Measurements from ENCODE around the gene MOB3A.
A peak's percentile ranks its signal among the peaks of the same experiment; 100 is the strongest.

MOB3A gene

DNA sequence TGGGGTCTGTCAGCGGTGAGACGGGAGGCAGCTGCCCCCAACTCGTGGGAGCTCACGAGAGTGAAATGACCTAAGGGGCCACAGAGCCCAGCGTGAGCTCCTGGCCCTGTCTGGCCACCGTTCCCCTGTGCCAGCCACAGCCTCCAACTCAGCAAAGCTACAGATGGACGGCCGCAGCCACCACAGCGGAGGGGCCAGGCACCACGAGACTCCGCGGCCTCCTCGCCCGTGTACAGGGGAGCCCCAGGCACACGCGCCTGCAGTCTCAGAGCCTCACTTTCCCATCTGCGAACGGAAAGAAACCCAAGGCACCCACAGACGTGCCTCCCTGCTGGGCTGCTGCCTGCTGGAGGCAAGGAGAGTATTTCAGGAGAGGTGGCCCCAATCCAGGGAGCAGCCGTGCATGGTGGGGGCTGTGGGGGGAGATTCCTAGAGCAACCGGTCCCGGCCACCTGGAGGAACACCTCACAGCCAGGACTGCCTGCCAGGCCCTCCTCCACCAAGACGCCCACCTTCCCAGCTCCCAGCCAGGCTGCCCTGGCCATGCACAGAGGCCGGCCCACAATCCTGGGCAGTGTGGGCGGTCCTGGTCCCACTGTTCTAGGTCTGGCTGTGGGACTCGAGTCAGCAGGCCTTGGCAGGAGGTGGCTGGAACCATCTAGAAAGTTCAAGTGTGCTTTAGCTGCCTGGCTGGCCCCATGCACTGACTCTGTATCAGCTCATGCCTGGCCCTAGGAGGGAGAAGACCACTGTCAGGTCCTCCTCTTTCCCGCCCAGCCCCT is 47.0 kb downstream of the MOB3A start:
- peak overlapping the region; percentile 79 for H3K4me3 ChIP-seq (ENCODE audit: low read depth, low read length)
- H3K4me1 ChIP-seq (ENCODE audit: control insufficient read depth, insufficient read depth, low read length) = no peaks in the 10 kb centered on the region

DNA sequence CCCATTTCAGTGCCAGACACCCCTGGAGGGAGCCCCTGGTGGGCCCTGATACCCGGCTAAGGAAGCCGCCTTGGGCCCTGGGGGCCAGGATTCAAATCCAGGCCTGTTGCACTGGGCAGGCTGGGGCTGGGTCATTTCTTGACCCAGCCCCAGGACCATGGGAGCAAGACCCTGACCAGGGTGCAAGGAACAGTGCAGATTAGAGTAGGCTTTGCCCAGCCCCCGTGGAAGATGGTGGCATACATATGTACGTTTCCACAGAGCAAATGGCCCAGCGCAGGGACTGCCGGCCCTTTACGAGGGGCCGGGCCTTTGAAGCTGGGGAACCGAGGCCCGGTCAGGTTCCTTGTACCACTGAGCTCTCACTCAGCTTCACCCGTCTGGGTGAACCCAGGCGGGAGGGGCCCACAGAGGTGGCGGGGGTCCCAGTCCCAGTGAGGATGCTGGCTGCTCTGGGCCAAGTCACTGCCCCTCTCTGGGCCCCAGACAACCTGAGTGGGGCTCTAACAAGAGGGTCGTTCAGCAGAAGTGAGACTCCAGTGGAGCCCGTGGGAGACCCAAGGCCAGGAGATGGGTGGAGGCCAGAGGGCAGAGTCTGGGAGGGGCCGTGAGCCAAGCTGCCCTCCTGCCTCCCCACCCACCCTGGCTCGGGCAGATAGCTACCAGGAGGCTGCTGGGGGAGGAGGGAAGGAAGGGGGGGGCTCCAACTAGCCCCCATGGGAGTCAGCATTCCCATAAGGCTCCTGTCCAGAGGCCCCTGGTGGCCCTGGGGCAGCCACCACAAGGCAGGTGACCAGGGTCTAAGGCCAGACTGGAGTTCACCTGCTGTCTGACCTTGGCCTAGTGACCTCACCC is 47.8 kb downstream of the MOB3A start:
- Histone ChIP-seq H3K9me3 (ENCODE audit: control insufficient read depth, insufficient read depth, low read length) (no peaks in the 10 kb centered on the region), H3K27me3 (ENCODE audit: control insufficient read depth, insufficient read depth, low read length) (no peaks in the 10 kb centered on the region), H3K4me1 (ENCODE audit: control insufficient read depth, insufficient read depth, low read length) (no peaks in the 10 kb centered on the region), H3K4me3 (ENCODE audit: low read depth, low read length) (no peak overlapping the region), H3K9ac (ENCODE audit: low read depth, low read length) (no peak overlapping the region), H3K36me3 (ENCODE audit: control insufficient read depth, insufficient read depth, low read length) (peaks cover 42% of the 10 kb centered on the region)

More for the DNA sequence above, 47.0 kb downstream of the MOB3A start:
- H3K9me3 ChIP-seq (ENCODE audit: control insufficient read depth, insufficient read depth, low read length) = no peaks in the 10 kb centered on the region
- H3K27me3 ChIP-seq (ENCODE audit: control insufficient read depth, insufficient read depth, low read length) = no peaks in the 10 kb centered on the region
- H3K9ac ChIP-seq (ENCODE audit: low read depth, low read length) = peak overlapping the region; percentile 24
- peaks cover 37% of the 10 kb centered on the region for H3K36me3 ChIP-seq (ENCODE audit: control insufficient read depth, insufficient read depth, low read length)

DNA sequence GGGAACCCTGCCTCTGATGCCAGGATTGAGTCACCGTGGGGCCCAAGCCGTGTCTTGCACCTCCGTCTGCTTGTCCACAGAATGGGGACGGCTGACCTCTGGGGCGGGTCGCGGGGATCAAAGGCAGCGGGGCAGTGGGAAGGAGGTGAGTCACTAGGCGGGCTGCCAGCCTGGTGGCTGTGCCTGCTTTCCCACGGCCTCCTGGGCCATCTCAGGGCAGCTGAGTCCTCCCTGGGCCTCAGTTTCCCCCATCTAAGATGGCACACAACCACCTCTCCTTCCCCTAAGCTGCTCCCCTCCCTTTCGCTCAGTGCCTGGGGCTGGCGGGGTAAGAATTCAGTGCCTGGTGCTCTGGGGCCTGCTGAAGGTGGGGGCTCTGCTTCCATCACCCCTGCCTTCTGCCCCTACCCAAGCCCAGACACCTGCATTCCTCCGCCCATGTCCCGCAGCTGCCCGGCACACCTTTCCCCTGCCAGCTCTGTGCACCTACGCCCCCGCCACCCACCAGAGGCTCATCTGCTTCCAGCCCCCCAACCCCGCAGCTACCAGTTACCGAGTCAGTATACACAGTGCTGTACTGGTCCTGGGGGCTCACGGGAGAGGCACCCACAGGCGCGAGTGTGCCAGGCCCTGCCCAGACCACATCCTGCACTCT is 48.5 kb downstream of the MOB3A start:
- Histone ChIP-seq H3K4me3 (ENCODE audit: low read depth, low read length) (no peak overlapping the region), H3K9me3 (ENCODE audit: control insufficient read depth, insufficient read depth, low read length) (no peaks in the 10 kb centered on the region), H3K36me3 (ENCODE audit: control insufficient read depth, insufficient read depth, low read length) (peaks cover 48% of the 10 kb centered on the region), H3K9ac (ENCODE audit: low read depth, low read length) (no peak overlapping the region), H3K4me1 (ENCODE audit: control insufficient read depth, insufficient read depth, low read length) (peaks cover 2% of the 10 kb centered on the region), H3K27me3 (ENCODE audit: control insufficient read depth, insufficient read depth, low read length) (no peaks in the 10 kb centered on the region)

DNA sequence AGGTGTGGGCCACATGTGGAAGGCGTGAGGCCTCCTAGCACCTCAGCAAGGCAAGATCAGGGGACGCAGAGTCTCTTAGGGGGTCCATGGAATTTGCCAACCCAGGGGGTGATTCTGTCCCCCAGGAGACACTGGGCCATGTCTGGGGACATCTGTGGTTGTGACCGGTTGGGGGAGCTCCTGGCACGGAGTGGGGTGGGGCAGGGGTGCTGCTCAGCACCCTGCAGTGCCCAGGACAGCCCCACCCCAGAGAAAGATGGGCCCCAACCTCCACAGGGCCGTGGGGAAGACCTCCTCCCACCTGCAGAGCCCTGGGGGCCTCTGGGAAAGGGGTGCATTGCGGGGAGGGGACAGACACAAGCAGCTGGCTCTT is 49.1 kb downstream of the MOB3A start:
- Histone ChIP-seq H3K27me3 (ENCODE audit: control insufficient read depth, insufficient read depth, low read length) (no peaks in the 10 kb centered on the region), H3K4me1 (ENCODE audit: control insufficient read depth, insufficient read depth, low read length) (peaks cover 2% of the 10 kb centered on the region), H3K4me3 (ENCODE audit: low read depth, low read length) (no peak overlapping the region), H3K36me3 (ENCODE audit: control insufficient read depth, insufficient read depth, low read length) (peaks cover 51% of the 10 kb centered on the region), H3K9ac (ENCODE audit: low read depth, low read length) (no peak overlapping the region), H3K9me3 (ENCODE audit: control insufficient read depth, insufficient read depth, low read length) (no peaks in the 10 kb centered on the region)

DNA sequence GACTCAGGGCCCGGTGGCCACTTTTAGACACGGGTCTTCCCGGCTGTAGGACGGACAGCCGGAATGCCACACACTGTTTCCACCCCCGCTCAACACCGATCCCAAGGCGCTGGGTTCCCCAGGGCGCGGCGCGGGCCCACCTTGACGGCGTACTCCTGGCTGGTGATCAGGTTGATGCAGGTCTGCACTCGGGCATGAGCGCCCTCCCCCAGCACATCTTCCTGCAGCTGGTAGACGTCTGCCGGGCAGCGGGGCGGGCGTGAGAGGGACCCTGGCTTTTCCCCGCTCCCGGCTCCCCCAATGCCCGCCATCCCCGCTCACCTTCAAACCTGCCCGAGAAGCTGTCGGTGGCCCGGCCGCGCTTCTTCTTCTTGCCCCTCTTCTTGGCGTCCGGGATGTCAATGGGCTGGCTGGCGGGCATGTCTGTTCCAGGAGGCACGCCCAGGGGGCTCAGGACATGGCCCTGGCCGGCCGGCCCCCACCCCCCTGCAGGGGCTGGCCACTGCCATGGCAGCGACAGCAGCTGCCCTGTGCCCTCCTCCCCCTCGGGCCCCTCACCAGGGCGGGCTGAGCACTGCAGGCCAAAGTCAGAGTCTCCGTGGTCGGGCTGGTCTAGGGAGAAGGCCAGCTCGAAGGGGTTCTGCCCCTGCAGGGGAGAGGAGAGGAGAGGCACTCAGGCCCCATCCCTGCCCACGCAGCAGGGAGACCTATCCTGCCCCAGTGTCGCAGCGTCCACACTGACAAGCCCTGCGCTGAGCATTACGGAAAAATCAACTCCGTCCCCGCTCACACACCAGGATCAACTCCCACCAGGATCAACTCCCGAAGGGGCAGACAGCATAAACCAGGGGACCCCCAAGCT is 49.8 kb downstream of the MOB3A start:
- no peak overlapping the region for H3K4me3 ChIP-seq (ENCODE audit: low read depth, low read length)
- H3K27me3 ChIP-seq (ENCODE audit: control insufficient read depth, insufficient read depth, low read length) = no peaks in the 10 kb centered on the region
- peak overlapping the region; percentile 3 for H3K9ac ChIP-seq (ENCODE audit: low read depth, low read length)
- H3K4me1 ChIP-seq (ENCODE audit: control insufficient read depth, insufficient read depth, low read length) = peaks cover 2% of the 10 kb centered on the region
- no peaks in the 10 kb centered on the region for H3K9me3 ChIP-seq (ENCODE audit: control insufficient read depth, insufficient read depth, low read length)
- H3K36me3 ChIP-seq (ENCODE audit: control insufficient read depth, insufficient read depth, low read length) = peaks cover 57% of the 10 kb centered on the region

DNA sequence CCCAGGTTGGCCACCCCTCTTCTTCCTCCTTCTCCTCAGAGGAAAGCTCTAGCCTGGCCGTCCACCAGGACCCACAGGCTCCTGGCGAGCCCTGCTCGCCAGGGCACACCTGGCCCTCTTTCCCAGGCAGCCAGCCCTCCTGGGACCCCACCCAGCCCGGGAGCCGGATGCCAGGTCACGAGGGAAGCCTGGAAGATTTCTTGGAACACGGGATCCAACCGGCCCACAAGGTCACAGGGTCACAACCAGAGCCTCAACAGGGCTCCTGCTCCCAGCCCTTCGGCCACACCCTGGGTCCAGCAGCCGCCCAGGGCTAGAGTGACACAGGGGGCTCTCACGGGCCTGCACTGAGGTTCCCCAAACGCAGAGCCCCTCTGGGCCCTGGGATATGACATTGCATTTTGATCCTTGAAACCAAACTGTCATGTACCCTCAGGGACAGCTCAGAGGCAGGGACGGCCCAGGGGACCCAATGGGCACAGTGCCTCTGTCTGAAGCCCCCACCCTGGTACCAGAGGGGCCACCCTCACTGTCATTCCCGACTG is 50.6 kb downstream of the MOB3A start:
- no peak overlapping the region for H3K9ac ChIP-seq (ENCODE audit: low read depth, low read length)
- H3K27me3 ChIP-seq (ENCODE audit: control insufficient read depth, insufficient read depth, low read length) = no peaks in the 10 kb centered on the region
- H3K4me1 ChIP-seq (ENCODE audit: control insufficient read depth, insufficient read depth, low read length) = peaks cover 2% of the 10 kb centered on the region
- no peaks in the 10 kb centered on the region for H3K9me3 ChIP-seq (ENCODE audit: control insufficient read depth, insufficient read depth, low read length)
- peaks cover 64% of the 10 kb centered on the region for H3K36me3 ChIP-seq (ENCODE audit: control insufficient read depth, insufficient read depth, low read length)
- H3K4me3 ChIP-seq (ENCODE audit: low read depth, low read length) = no peak overlapping the region

DNA sequence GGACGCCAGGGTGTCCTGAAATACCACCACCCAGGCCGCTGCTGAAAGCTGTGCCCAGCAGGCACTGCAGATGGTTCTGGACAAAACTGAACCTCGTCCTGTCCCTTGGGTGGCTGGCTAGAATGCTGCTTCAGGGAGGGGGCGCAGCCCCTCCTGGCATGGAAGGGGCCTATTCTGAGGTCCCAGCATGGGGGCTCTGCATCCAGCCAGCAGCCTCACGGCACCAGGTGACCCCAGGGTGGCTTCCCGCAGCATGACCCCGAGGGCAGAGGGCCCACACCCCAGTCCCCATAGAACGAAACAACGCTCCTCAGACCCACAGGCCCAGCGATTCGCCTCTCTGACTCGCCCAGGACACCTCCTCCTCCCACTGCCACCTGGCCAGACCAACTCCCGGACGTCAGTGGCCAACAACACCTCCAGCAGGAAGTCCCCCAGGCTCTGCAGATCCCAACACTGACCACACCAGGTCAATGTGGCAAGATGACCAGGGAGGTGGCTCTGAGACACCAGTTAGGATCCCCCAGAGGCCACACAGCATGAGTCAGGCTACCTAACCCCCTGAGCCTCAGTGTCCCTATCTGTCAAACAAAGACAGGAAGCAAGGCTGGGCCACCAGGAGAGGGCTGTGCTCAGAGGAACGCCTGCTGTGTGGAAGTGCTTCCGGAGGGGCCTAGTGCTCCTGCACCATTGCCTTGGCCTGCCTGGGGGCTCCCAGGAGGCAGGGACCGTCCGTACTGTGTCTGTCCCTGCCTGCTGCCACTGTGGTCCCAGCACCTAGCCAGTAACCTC is 51.2 kb downstream of the MOB3A start:
- Histone ChIP-seq H3K4me3 (ENCODE audit: low read depth, low read length) (no peak overlapping the region), H3K9me3 (ENCODE audit: control insufficient read depth, insufficient read depth, low read length) (no peaks in the 10 kb centered on the region), H3K36me3 (ENCODE audit: control insufficient read depth, insufficient read depth, low read length) (peaks cover 70% of the 10 kb centered on the region), H3K9ac (ENCODE audit: low read depth, low read length) (no peak overlapping the region), H3K4me1 (ENCODE audit: control insufficient read depth, insufficient read depth, low read length) (peaks cover 2% of the 10 kb centered on the region), H3K27me3 (ENCODE audit: control insufficient read depth, insufficient read depth, low read length) (no peaks in the 10 kb centered on the region)

DNA sequence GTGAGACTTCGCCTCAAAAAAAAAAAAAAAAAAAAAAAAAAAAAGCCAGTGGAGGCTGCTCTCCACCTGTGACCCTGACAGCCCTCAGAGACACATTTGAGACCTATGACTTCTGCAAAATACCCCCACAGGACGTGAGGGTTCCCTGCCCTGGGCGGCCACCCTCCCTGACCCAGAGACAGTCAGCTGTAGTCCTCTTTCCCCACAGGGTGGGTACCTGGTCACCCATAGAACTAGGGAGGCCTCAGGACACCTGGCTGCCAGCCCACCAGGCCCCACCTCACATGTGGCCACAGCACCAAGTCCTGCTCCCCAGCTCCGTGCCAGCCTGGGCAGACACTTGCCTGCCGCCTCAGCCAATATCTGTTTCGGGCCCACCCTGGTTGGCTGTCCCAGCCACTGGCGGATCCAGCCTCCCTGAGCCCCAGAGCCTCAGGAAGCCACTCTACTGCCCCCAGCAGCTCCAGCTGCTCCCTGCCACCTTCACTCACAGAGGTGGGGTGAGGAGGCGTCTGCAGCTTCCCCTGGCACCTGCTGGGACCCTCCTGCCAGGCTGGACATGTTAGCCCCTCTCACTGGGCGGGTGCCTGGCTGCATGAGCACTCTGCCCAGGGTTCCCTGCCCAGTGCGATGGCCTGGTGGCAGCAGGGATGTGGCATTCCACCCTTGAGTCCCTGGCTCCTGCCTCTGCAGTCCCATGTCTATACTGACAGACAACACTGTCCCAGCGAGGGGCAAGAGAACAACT is 52.0 kb downstream of the MOB3A start:
- no peaks in the 10 kb centered on the region for H3K9me3 ChIP-seq (ENCODE audit: control insufficient read depth, insufficient read depth, low read length)
- peaks cover 72% of the 10 kb centered on the region for H3K36me3 ChIP-seq (ENCODE audit: control insufficient read depth, insufficient read depth, low read length)
- no peak overlapping the region for H3K9ac ChIP-seq (ENCODE audit: low read depth, low read length)
- H3K4me1 ChIP-seq (ENCODE audit: control insufficient read depth, insufficient read depth, low read length) = peaks cover 2% of the 10 kb centered on the region
- no peaks in the 10 kb centered on the region for H3K27me3 ChIP-seq (ENCODE audit: control insufficient read depth, insufficient read depth, low read length)
- no peak overlapping the region for H3K4me3 ChIP-seq (ENCODE audit: low read depth, low read length)

DNA sequence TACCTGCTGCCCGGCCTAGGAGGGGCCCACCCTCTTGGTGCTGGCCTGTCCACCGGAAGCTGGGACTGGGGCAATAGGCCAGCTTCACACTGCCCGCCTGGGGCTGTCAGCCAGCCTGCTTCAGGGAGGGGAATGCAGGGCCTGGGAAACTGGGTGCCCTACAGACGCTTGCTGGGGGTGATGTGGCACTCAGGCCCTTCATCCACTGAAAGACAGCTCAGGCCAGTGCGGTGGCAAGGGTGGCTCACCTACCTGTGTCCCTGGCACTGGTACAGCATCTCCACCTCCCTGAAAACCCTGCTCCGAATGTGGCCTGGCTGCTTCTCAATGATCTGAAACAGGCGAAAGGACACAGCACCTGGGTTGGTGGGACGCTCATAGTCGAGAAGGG is 52.9 kb downstream of the MOB3A start:
- Histone ChIP-seq H3K9me3 (ENCODE audit: control insufficient read depth, insufficient read depth, low read length) (no peaks in the 10 kb centered on the region), H3K4me1 (ENCODE audit: control insufficient read depth, insufficient read depth, low read length) (peaks cover 2% of the 10 kb centered on the region), H3K27me3 (ENCODE audit: control insufficient read depth, insufficient read depth, low read length) (no peaks in the 10 kb centered on the region), H3K9ac (ENCODE audit: low read depth, low read length) (no peak overlapping the region), H3K36me3 (ENCODE audit: control insufficient read depth, insufficient read depth, low read length) (peaks cover 73% of the 10 kb centered on the region), H3K4me3 (ENCODE audit: low read depth, low read length) (no peak overlapping the region)

Measured in iPS-15b (cell line).